Ascending aorta (tissue), 2 donors: ENCODE results near the gene CCNA2. TPM values are rescaled to one million over a fixed set of nuclear protein-coding genes. Genes with fewer than 3 reads are reported as not detected.
A peak's percentile ranks its signal among the peaks of the same experiment; 100 is the strongest.

Source experiments
- DNase-seq, 2 donors: peaks; one replicate each; pipeline ENCODE4 v3.0.0-alpha.2; 2019; ENCODE audit warnings: low spot score in 2 of 2
- H3K27ac ChIP-seq, 2 donors: fragments of 200-600 bp; sonication (generic); one replicate each; pipeline ENCODE4 v1.5.1; 2016 to 2017; ENCODE audit warnings: mild to moderate bottlenecking in 1 of 2
- H3K27me3 ChIP-seq: fragments of 200-600 bp; sonication (generic); one replicate; pipeline ENCODE4 v1.5.1; 2017
- H3K36me3 ChIP-seq, 2 donors: fragments of 200-600 bp; sonication (generic); one replicate each; pipeline ENCODE4 v1.5.1; 2016
- H3K4me1 ChIP-seq, 2 donors: fragments of 200-600 bp; sonication (generic); one replicate each; pipeline ENCODE4 v1.5.1; 2016 to 2017; ENCODE audit warnings: mild to moderate bottlenecking in 1 of 2
- H3K4me3 ChIP-seq, 2 donors: fragments of 200-600 bp; sonication (generic); one replicate each; pipeline ENCODE4 v1.5.1; 2016 to 2017; ENCODE audit warnings: mild to moderate bottlenecking in 1 of 2
- H3K9me3 ChIP-seq, 2 donors: fragments of 200-600 bp; sonication (generic); one replicate each; pipeline ENCODE4 v1.5.1; 2016
- CTCF ChIP-seq, 3 experiments: fragments of 200-600 bp in 2 of 3; fragments of 450-650 bp in 1 of 3; sonication (generic) in 2 of 3; IDR thresholded peaks; one replicate each; pipeline ENCODE4 v1.5.1; 2016 to 2019; ENCODE audit warnings: antibody characterized with exemption in 3 of 3, mild to moderate bottlenecking in 1 of 3, moderate library complexity in 1 of 3
- intact Hi-C: fragments of 100-400 bp; cut with DNase I; formaldehyde crosslinking; loops from one replicate; pipeline ENCODE4 v1.15.1; 2023
- total RNA-seq: library from RNA; depleted of rRNA; stranded (reverse); fragments of >200 nt; gene quantifications from one replicate; pipeline ENCODE4 v1.1.0, GENCODE V29; 2016

Gene CCNA2
- not detected for total RNA-seq

DNA sequence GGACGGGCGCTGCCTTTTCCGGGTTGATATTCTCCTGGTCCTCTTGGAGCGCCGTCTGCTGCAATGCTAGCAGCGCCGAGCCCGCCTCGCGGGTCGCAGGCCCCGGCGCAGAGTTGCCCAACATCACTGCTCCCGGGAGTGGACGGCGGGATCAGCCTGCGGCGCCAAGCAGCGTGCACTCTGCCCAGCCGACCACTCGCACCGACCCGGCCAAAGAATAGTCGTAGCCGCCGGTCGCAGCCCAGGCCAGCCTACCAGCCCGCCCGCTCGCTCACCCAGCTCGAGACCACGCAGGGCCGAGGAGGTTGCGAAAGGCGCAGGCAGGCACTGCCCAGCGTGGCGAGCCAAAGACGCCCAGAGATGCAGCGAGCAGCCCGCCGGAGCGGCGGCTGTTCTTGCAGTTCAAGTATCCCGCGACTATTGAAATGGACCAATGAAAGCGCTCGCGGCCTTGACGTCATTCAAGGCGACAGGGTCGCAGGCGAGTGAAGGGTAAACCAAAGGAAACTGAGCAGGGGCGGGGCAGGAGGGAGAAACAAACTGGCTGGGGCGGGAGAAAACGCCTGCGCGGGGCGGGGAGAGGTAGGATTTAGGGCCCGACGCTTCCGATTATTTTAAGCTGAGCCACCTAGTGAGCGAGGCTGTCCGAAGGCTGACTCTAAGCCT is at the start of gene CCNA2:
CCNA2 (minus strand) TSS at position 379 of the 666 bp plus-strand sequence; CDS start at position 124, 255 bp downstream.
- TF ChIP-seq CTCF (IDR thresholded peaks at IDR 0.05), result peak in 1 of 3 experiments; percentile 16
- no peaks in the 10 kb centered on the region for H3K27me3 ChIP-seq
- no peaks in the 10 kb centered on the region for H3K9me3 ChIP-seq
- peak within 1 kb of the TSS; percentile 68 to 76 for H3K4me3 ChIP-seq
- intact Hi-C loops, result loop anchor here (1.0 to 2.0 kb wide), 2 partner anchors 22 to 47 kb away; partner anchors contain the start of genes BBS7 and EXOSC9
- peaks cover 4 to 6% of the 10 kb centered on the region in 2 donors for H3K4me1 ChIP-seq
- H3K27ac ChIP-seq, result peak within 1 kb of the TSS; percentile 51 to 73
- peak; percentile 91 to 99 for DNase-seq
- H3K36me3 ChIP-seq, result peaks cover 0 to 25% of the 10 kb centered on the region in 2 donors

DNA sequence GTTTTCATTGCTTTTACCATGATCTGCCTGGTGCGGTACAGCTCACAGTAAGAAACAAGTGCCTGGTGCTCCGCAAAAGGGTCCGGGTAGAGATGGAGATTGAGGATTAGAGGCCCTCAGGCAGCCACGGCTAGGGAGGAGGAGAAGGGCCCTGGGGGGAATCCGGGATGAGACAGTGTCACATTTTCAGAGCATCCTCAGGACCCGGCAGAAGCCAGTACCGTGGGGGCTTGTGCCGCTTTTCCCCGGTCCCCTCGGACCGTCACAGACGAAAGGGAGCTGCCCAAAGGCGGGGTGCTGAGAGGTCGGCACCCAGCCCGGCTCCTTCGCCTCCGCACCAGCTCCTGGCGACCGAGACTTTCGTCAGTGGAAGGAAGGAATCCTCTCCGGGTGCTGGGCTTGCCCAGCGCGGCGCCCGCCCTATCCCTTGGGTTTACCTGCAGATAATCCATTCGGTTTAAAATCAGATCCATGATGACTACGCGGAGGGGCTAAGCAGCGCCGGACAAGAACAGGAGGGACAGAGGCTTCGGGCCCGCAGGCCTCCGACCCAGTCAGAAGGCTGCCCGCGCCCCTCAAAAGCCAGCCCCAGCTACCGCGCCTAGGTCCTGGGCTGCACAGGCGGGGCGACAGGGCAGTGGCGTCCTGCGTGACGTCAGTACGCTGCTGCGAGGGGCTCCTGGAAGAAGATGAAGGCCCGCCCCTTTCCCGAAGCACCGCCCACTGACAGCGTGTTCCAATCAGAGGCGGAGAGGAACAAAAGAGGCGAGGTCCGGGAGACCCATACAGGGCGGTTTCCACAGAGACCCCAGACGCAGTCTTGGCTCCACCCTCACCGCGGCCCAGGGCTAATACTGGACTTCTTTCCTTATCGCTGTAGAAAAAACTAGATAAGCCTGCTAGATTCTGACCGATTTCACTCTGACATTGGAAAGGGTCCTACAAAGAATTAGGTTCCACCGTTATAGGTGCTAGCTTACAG is 46.4 kb upstream of the CCNA2 start, which contains the start of gene BBS7:
BBS7 (minus strand) TSS at position 634 of the 982 bp plus-strand sequence; CDS start at position 473, 161 bp downstream.
- peaks cover 0 to 4% of the 10 kb centered on the region in 2 donors for H3K9me3 ChIP-seq
- peak; percentile 95 to 99 for DNase-seq
- H3K27me3 ChIP-seq, result no peaks in the 10 kb centered on the region
- intact Hi-C loops, result loop anchor here (2.0 to 5.0 kb wide), 4 partner anchors 47 to 282 kb away; partner anchors contain the start of genes ANXA5, BLTP1, CCNA2 and EXOSC9
- H3K4me3 ChIP-seq, result peak within 1 kb of the TSS; percentile 75 to 87
- no peak for TF ChIP-seq CTCF (IDR thresholded peaks at IDR 0.05)
- peak within 1 kb of the TSS; percentile 91 to 93 for H3K27ac ChIP-seq
- H3K4me1 ChIP-seq, result peaks cover 0 to 2% of the 10 kb centered on the region in 2 donors
- H3K36me3 ChIP-seq, result peaks cover 5 to 18% of the 10 kb centered on the region in 2 donors

DNA sequence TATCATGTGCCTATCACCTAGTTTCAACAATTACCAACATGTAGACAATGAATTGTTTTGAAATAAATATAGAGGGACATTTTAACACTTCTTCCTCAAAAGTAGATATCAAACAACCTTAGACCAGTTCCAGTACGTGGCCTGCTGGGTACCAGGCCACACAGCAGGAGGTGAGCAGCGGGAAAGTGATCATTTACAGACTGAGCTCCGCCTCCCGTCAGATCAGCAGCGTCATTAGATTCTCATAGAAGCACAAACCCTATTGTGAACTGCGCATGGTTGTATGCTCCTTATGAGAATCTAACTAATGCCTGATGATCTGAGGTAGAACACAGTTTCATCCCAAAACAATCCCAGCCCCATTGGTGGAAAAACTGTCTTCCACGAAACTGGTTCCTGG is 40.1 kb upstream of the CCNA2 start:
- peaks cover 26 to 51% of the 10 kb centered on the region in 2 donors for H3K36me3 ChIP-seq
- intact Hi-C loops, result no loop called here
- H3K4me3 ChIP-seq, result no peak overlapping the region
- H3K4me1 ChIP-seq, result no peaks in the 10 kb centered on the region
- peaks cover 0 to 4% of the 10 kb centered on the region in 2 donors for H3K9me3 ChIP-seq
- no peaks in the 10 kb centered on the region for H3K27me3 ChIP-seq
- H3K27ac ChIP-seq, result no peak overlapping the region
- no peak for DNase-seq
- no peak for TF ChIP-seq CTCF (IDR thresholded peaks at IDR 0.05)

DNA sequence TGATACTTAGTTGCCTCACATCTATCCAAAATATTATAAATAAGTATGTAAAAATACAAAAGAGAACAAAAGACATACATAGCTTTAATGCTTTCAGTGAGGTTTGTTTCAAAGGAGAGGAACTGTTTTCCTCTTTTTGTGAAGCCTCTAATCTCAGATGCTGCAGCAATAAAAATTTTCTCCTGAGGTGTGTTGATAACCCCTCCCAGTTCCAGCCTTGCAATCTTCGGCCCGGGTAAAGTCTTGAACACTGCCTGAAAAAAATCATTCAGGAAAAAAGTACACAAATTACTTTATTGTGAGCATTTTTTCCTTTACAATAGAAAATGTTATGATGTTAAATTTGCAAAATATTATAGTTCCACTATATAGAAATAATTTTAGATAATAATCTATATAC is 37.7 kb upstream of the CCNA2 start:
- DNase-seq, result no peak
- Histone ChIP-seq H3K9me3 (no peaks in the 10 kb centered on the region), H3K4me1 (no peaks in the 10 kb centered on the region), H3K4me3 (no peak overlapping the region), H3K27ac (no peak overlapping the region), H3K27me3 (no peaks in the 10 kb centered on the region), H3K36me3 (peaks cover 31 to 51% of the 10 kb centered on the region in 2 donors)
- intact Hi-C loops, result no loop called here
- no peak for TF ChIP-seq CTCF (IDR thresholded peaks at IDR 0.05)

GRCh38 chr4:121860121-121860520 is 36.4 kb upstream of the CCNA2 start:
- no peak for TF ChIP-seq CTCF (IDR thresholded peaks at IDR 0.05)
- Histone ChIP-seq H3K36me3 (peaks cover 31 to 42% of the 10 kb centered on the region in 2 donors), H3K9me3 (no peaks in the 10 kb centered on the region), H3K4me1 (no peaks in the 10 kb centered on the region), H3K27ac (no peak overlapping the region), H3K4me3 (no peak overlapping the region), H3K27me3 (no peaks in the 10 kb centered on the region)
- no peak for DNase-seq
- intact Hi-C loops, result no loop called here
